ENCODE results near the gene PDE6B.

The PDE6B gene

GRCh38 chr4:675980-676870 lies 50.9 kb downstream of the PDE6B start:
- no peak for TF ChIP-seq CTCF (IDR thresholded peaks at IDR 0.05; ENCODE audit: extremely low read depth, missing control alignments)
- peak; percentile 84 for DNase-seq (ENCODE audit: low spot score)

GRCh38 chr4:676871-677235 lies 51.5 kb downstream of the PDE6B start:
- TF ChIP-seq CTCF (IDR thresholded peaks at IDR 0.05; ENCODE audit: extremely low read depth, missing control alignments), result no peak
- DNase-seq (ENCODE audit: low spot score), result peak; percentile 43

GRCh38 chr4:677431-678293 lies 52.3 kb downstream of the PDE6B start:
- TF ChIP-seq CTCF (IDR thresholded peaks at IDR 0.05; ENCODE audit: extremely low read depth, missing control alignments), result no peak
- no peak for DNase-seq (ENCODE audit: low spot score)

- DNase-seq (ENCODE audit: low spot score), result no peak
- TF ChIP-seq CTCF (IDR thresholded peaks at IDR 0.05; ENCODE audit: extremely low read depth, missing control alignments), result no peak
These were observed 53.1 kb downstream of the PDE6B start for GRCh38 chr4:678331-679103.

- no peak for TF ChIP-seq CTCF (IDR thresholded peaks at IDR 0.05; ENCODE audit: extremely low read depth, missing control alignments)
- DNase-seq (ENCODE audit: low spot score), result no peak
These were observed 53.7 kb downstream of the PDE6B start for GRCh38 chr4:679104-679481.

- no peak for DNase-seq (ENCODE audit: low spot score)
- no peak for TF ChIP-seq CTCF (IDR thresholded peaks at IDR 0.05; ENCODE audit: extremely low read depth, missing control alignments)
These were observed 54.3 kb downstream of the PDE6B start for GRCh38 chr4:679629-680028.

Data from GM20000 (cell line).